ENCODE results near the gene NAALADL2. TPM values are rescaled to one million over a fixed set of nuclear protein-coding genes. Genes with fewer than 3 reads are reported as not detected.
"Not testable (repeated sequence)": the region's sequence is repeated elsewhere in the genome, so short reads cannot be mapped to it uniquely, and the experiment has no call there.

The NAALADL2 gene
- total RNA-seq, 1 donor from 2014 or later: 34.2 TPM

DNA sequence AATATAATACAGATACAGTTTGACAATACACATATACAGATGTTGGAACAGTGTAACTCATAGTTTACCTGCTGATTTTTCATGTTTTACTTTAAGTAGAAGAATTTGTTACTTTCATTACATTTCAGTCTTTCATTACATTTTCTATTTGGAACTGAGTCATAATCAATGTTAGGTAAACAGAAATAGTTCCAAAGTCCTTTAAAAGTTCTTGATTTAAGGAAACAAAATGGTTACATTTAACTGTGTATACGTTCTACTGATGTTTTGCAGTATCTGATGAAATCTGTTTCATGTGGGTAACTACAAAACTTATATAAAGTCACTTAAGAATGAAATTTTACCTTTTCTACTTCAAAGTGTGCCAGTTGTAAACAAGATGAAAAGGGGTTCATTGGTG, 721.2 kb downstream of the NAALADL2 start:
- DNase-seq (ENCODE audit: low spot score): no peak

DNA sequence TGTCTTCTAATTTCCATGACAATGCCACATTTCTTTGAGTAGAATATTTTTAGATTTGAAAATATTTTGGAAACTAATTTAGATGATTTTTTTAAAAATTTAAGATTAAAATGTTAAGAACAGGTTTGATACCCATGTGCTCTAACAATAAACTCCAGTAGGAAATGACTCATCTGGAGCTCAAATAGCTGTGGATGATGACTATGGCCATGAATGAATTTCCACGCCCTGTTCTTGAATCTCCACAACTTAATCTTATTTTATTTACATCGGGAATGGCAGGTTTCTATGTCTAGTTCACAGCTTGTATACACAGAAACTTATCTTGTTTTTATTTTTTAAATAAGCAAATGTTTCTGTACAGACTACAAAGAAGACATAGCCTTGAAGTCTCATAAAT, 726.8 kb downstream of the NAALADL2 start:
- DNase-seq (ENCODE audit: low spot score): no peak

- no peak for DNase-seq (ENCODE audit: low spot score)
Observed at GRCh38 chr3:175590745-175591144, 731.6 kb downstream of the NAALADL2 start.

DNA sequence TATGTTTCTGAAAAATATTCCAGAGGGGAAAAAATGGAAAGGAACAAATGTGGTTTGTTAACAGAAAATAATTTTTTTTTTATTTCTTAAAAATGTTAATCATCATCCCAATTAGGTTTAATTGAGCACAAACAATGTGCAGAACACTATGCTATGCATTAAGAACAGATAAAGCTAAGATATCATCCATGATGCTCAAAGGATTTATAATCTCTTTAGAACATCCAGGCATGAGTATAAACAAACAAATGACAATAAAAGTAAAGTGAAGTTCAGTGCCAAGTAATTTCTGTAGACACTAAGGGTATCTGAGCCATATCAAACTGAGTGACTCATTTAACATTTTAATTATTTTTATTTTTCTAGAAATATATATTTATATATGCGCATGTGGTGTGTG, 732.2 kb downstream of the NAALADL2 start:
- DNase-seq (ENCODE audit: low spot score): no peak

DNA sequence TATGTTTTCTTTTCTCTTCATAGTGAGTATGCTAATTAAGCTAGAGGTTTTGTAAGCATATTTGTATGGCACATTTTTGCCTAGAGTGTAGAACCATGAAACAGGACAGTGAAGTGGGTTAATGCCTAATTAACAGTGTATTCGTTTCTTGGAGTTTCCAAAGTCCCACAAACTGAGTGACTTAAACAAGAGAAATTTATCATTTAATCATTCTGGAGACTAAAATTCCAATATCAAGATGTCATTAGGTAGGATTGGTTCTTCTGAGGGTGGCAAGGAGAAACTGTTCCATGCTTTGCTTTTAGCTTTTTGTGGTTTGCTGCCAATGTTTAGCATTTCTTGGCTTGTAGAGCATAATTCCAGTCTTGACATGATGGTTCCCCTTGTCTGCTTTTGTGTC, 734.2 kb downstream of the NAALADL2 start:
- no peak for DNase-seq (ENCODE audit: low spot score)

GRCh38 chr3:175598740-175599139, 739.6 kb downstream of the NAALADL2 start:
- DNase-seq (ENCODE audit: low spot score): no peak

- no peak for DNase-seq (ENCODE audit: low spot score)
Observed at GRCh38 chr3:175601521-175601920, 742.4 kb downstream of the NAALADL2 start.

DNA sequence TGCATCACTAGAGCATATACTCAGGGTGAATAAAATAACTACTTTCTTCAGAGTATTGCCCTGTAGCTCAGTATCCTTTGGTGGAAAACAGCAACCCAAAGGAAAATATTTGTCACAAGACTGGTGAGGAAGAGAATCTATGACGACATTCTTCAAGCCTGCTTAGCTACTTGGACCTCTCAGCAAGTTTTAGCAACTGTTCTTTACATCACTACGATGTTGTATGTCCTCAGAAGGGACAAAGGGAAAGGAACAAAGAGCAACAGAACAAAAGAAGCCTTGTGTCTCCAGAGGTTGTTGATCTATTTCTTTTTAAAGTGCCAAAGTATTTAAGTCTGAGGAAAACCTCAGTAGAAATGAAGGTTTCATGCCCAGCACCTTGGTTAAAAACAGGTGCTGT, 746.7 kb downstream of the NAALADL2 start:
- DNase-seq (ENCODE audit: low spot score): no peak

GRCh38 chr3:175606650-175607318, 747.6 kb downstream of the NAALADL2 start:
- DNase-seq (ENCODE audit: low spot score): no peak

DNA sequence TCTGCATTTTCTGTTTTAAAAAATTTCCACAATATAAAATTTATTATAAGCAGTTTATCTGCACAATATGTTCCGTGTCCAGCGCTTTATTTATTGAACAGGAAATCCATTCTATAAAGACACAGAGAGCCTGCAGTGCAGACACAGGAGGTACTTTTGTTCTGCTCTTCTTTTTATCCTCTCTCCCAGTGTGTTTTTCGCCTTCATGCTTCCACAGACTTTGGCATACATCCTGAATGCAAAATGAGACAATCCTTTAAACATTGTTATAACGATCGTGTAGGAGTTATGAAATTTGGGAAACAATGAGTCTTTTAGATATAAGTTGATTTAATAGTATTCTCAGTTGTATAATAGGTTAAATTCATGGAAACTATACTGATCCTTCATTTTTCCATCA, 749.2 kb downstream of the NAALADL2 start:
- no peak for DNase-seq (ENCODE audit: low spot score)

- no peak for DNase-seq (ENCODE audit: low spot score)
Observed at GRCh38 chr3:175608911-175609310, 749.8 kb downstream of the NAALADL2 start.

DNA sequence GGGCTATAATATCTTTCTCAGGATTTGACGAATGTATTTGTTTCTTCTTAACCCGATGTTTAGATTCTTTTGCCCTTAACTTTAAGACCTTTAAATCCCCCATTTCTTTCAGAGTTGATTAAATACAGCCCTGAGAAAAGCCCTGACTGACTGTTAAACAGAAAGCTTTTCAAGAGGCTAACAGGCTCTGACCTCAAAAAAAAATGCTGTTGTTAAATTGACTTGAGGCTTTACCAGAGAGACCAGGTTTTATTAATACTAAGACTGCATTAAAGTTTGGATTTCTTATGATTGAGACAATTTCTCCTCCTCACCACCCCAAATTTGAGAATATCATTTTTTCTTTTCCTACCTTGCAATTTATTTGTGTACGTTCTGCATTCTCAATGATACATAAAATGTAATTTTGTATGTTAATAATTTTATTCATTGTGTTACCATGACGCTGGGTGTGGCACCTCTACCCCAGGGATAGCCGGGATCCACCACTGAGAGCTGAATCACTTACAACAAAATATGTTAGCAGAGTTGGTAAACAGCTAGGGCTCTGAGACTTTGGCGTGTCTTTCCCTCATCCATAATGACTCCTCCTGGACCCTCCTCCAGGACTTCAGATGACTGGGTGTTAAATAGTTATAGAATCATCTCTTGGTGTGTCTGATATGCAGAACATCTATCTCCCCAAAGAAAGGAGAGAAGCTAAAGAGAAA, 753.5 kb downstream of the NAALADL2 start:
- DNase-seq (ENCODE audit: low spot score): no peak

DNA sequence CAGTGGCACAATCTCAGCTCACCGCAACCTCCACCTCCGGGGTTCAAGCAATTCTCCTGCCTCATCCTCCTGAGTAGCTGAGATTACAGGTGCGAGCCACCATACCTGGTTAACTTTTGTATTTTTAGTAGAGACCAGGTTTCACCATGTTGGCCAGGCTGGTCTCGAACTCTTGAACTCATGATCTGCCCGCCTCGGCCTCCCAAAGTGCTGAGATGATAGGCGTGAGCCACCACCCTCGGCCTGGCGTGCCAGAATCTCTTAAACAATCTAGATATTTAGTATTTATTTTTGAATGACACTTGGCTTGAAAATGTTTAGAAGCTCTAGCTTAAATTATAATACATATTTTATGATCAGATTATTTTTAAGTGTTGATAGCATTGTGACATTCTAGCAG, 755.0 kb downstream of the NAALADL2 start:
- not testable (repeated sequence) for DNase-seq (ENCODE audit: low spot score)

- DNase-seq (ENCODE audit: low spot score): no peak
Observed at GRCh38 chr3:175617247-175617646, 758.1 kb downstream of the NAALADL2 start.

- no peak for DNase-seq (ENCODE audit: low spot score)
Observed at GRCh38 chr3:175619369-175619768, 760.2 kb downstream of the NAALADL2 start.

DNA sequence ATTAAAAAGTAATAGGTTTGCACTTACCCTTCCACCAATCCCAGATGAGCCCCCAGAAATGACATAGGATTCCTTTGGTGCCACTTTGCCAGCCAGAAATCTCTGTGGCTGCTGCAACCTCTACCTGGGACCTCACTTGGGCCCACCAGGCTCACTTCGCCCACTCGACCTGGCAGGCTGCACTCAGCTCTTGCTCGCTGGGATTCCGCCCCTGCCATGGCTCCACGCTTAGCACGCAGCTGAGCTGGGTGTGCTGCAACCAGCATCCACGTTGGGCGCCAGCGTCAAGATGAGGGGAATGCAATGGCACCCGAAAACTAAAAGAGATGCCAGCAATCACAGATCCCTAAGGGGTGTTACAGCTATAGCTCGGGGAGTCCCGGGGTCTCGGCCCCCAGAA, 761.0 kb downstream of the NAALADL2 start:
- no peak for DNase-seq (ENCODE audit: low spot score)

DNA sequence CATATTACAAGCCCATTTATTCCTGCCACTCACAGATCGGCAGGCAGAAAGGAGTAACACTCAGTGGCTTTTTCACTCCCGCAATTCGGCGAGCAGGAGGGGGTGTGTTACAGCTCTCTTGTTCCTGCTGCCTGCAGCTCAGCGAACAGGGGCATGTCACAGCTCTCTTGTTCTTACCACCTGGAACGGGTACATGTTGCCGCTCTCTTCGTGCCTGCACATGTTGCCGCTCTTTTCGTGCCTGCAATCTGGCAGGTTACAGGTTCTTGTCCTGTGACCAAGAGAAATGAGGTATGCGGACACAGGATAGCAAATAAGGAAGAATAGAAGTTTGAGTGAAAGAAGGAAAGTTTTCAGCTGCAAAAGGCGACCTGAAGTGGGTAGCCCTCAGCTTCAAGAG, 761.4 kb downstream of the NAALADL2 start:
- no peak for DNase-seq (ENCODE audit: low spot score)

DNA sequence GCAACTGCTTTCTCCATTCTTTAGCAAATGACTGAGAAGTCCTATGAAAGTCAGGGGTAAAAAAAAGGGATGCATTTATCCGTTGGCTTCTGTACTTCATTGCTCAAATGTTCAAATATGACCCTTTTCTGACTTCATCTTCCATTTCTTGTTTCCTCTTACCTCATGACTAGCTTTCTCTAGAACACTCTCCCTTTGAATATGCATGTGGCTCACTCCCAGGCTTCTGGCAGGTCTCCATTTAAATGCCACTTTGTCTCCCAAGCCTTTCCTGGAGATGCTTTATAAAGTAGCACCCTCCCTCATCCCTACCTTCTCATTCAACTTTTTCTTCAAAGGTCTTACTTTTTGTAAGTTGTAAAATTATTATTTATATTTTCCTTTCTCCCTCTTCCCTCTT, 781.8 kb downstream of the NAALADL2 start:
- no peak for DNase-seq (ENCODE audit: low spot score)

GRCh38 chr3:175646865-175647264, 787.7 kb downstream of the NAALADL2 start:
- no peak for DNase-seq (ENCODE audit: low spot score)

GRCh38 chr3:175648899-175649298, 789.8 kb downstream of the NAALADL2 start:
- DNase-seq (ENCODE audit: low spot score): no peak

GRCh38 chr3:175651716-175652115, 792.6 kb downstream of the NAALADL2 start:
- DNase-seq (ENCODE audit: low spot score): no peak

- no peak for DNase-seq (ENCODE audit: low spot score)
Observed at GRCh38 chr3:175655351-175655750, 796.2 kb downstream of the NAALADL2 start.

DNA sequence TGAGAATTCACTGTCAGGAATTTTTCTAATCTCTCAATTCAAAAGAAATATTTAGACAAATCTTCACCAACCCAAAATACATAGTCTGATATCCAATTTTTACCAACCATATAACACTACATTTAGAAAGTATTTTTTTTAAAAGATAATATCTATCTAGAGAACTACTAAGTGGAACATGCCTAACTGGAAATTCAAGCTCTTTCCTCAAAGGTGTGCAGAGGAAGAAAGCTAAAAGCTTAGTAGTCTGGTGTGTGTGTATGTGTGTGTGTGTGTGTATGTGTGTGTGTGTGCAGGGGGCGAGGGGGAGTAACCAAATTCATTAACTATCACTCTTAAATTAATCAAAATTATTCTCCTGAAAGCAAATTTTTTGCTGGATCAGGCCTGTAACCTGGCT, 797.3 kb downstream of the NAALADL2 start:
- no peak for DNase-seq (ENCODE audit: low spot score)
